ENCODE measurements around the gene PRR36. TPM values are rescaled to one million over a fixed set of nuclear protein-coding genes. Genes with fewer than 3 reads are reported as not detected.

PRR36 gene
- polyA plus RNA-seq, 2 of the 4 experiments (the other 2 are of a cell fraction), result 0.04 to 0.35 TPM

- FAIRE-seq (no peak), ATAC-seq (no peak), DNase-seq (ENCODE audit: low read depth in 1 of 2, low spot score in 1 of 2) (no peak)
- 88% methylated on average over 11 of the region's 18 CpGs for WGBS (ENCODE audit: missing lambda C conversion rate)
- Histone ChIP-seq H3K4me3 (no peak overlapping the region), H3K9me3 (no peaks in the 10 kb centered on the region), H3K4me1 (peaks cover 2% of the 10 kb centered on the region; the same call in 1 of the 3 replicates), H3K4me2 (no peak overlapping the region), H3K27ac (no peak overlapping the region)
- CTCF ChIA-PET, result interaction anchor here (1.2 to 2.1 kb wide), 3 partner anchors 8 to 43 kb away, joined by 3 to 8 read pairs (median 6); partner anchors contain the start of gene MAP2K7
- POLR2A ChIA-PET, result interaction anchor here (1.7 kb wide), 1 partner anchor 8 kb away, joined by 5 read pairs; the partner anchor contains the start of gene MAP2K7
- no peak for TF ChIP-seq POLR2AphosphoS2 (conservative IDR thresholded peaks at IDR 0.05; ENCODE audit: low read length)
- TF ChIP-seq MAX (IDR thresholded peaks at IDR 0.05), result no peak
- no peak for TF ChIP-seq POLR2A (IDR thresholded peaks at IDR 0.05; ENCODE audit: low read length)
- TF ChIP-seq JUNB (IDR thresholded peaks at IDR 0.05), result no peak
- TF ChIP-seq HOXA7 (CRISPR knock-in tag; IDR thresholded peaks at IDR 0.05), result no peak
- TF ChIP-seq GATA3 (IDR thresholded peaks at IDR 0.05; ENCODE audit: borderline replicate concordance), result no peak
- TF ChIP-seq CHD2 (IDR thresholded peaks at IDR 0.05; ENCODE audit: low read length, partially characterized antibody), result no peak
- no peak for TF ChIP-seq PHF8 (IDR thresholded peaks at IDR 0.05; ENCODE audit: borderline replicate concordance, low read depth)
- no peak for TF ChIP-seq REST (IDR thresholded peaks at IDR 0.05)
- TF ChIP-seq HOXB5 (CRISPR knock-in tag; IDR thresholded peaks at IDR 0.05), result no peak
- TF ChIP-seq MAZ (IDR thresholded peaks at IDR 0.05; ENCODE audit: borderline replicate concordance, low read depth, low read length), result no peak
- no peak for TF ChIP-seq RCOR1 (IDR thresholded peaks at IDR 0.05; ENCODE audit: low read depth, low read length)
- no peak for TF ChIP-seq CBX2 (IDR thresholded peaks at IDR 0.05; ENCODE audit: borderline replicate concordance, low read depth)
- no peak for TF ChIP-seq PBX3 (IDR thresholded peaks at IDR 0.05)
Measured at GRCh38 chr19:7911508-7912143, 37.4 kb upstream of the PRR36 start.

- Histone ChIP-seq H3K4me1 (no peaks in the 10 kb centered on the region; the same call in 1 of the 3 replicates), H3K27ac (no peak overlapping the region), H3K9me3 (no peaks in the 10 kb centered on the region), H3K4me2 (no peak overlapping the region), H3K4me3 (no peak overlapping the region)
- no peak for DNase-seq (ENCODE audit: low read depth in 1 of 2, low spot score in 1 of 2)
- TF ChIP-seq JUNB (IDR thresholded peaks at IDR 0.05) (no peak), NPAS2 (CRISPR knock-in tag; IDR thresholded peaks at IDR 0.05; ENCODE audit: borderline replicate concordance) (no peak), MAZ (IDR thresholded peaks at IDR 0.05; ENCODE audit: borderline replicate concordance, low read depth, low read length) (no peak), ZFP36 (IDR thresholded peaks at IDR 0.05; ENCODE audit: borderline replicate concordance, partially characterized antibody) (no peak)
- CTCF ChIA-PET, result interaction anchor here (1.4 kb wide), 1 partner anchor 42 kb away, joined by 4 read pairs; no protein-coding TSS in a partner anchor
- no peak for FAIRE-seq
- 95% methylated on average over 20 of the region's 54 CpGs for WGBS (ENCODE audit: missing lambda C conversion rate)
- ATAC-seq, result no peak
- POLR2A ChIA-PET, result no interaction called here
Measured at GRCh38 chr19:7910321-7911161, 36.4 kb upstream of the PRR36 start.
